ENCODE measurements around the gene THPO.

DNA sequence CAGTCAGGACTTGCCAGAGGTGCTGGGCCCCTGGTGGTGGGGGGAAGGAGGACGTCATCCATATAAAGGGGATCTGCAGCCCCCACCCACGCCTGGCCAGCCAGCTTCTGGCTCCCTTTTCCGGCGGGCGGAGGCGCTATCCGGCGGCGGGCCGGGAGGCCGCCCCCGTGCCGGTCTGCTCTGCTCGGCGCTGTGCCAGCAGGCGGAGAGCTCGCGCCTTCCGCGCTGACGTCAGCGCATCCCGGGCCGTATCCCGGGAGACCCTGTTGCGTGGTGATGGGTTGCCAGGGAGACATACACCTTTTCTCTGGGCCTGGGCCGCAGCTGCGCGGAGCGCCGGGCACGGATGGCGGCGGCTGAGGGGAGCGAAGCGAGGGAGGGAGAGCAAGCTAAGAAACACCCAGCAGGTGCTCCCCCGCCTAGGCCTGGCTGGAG, 39.5 kb downstream of the THPO start:
- TF ChIP-seq EZH2 (IDR thresholded peaks at IDR 0.05; ENCODE audit: borderline replicate concordance, low read depth, low read length, severe bottlenecking) (no peak), MYC (IDR thresholded peaks at IDR 0.05; ENCODE audit: low read depth, low read length) (no peak), POLR2A (IDR thresholded peaks at IDR 0.05; ENCODE audit: low read depth, low read length) (peak; percentile 27), JUN (IDR thresholded peaks at IDR 0.05; ENCODE audit: borderline replicate concordance, insufficient read depth, insufficient read length, low read depth) (no peak), POLR2AphosphoS5 (IDR thresholded peaks at IDR 0.05; ENCODE audit: insufficient read depth, low read depth, low read length) (peak; percentile 56), FOS (IDR thresholded peaks at IDR 0.05; ENCODE audit: borderline replicate concordance, insufficient read depth, low read length) (no peak)
- TF ChIP-seq, protein P1, sequence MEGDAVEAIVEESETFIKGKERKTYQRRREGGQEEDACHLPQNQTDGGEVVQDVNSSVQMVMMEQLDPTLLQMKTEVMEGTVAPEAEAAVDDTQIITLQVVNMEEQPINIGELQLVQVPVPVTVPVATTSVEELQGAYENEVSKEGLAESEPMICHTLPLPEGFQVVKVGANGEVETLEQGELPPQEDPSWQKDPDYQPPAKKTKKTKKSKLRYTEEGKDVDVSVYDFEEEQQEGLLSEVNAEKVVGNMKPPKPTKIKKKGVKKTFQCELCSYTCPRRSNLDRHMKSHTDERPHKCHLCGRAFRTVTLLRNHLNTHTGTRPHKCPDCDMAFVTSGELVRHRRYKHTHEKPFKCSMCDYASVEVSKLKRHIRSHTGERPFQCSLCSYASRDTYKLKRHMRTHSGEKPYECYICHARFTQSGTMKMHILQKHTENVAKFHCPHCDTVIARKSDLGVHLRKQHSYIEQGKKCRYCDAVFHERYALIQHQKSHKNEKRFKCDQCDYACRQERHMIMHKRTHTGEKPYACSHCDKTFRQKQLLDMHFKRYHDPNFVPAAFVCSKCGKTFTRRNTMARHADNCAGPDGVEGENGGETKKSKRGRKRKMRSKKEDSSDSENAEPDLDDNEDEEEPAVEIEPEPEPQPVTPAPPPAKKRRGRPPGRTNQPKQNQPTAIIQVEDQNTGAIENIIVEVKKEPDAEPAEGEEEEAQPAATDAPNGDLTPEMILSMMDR (IDR thresholded peaks at IDR 0.05; ENCODE audit: extremely low read depth in 1 of 2, insufficient read depth in 1 of 2, low read depth in 1 of 2, low read length in 2 of 2) = peak in 1 of 2 donors; percentile 28
- TF ChIP-seq, protein P2, sequence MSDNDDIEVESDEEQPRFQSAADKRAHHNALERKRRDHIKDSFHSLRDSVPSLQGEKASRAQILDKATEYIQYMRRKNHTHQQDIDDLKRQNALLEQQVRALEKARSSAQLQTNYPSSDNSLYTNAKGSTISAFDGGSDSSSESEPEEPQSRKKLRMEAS (IDR thresholded peaks at IDR 0.05; ENCODE audit: insufficient read depth, insufficient read length) = peak; percentile 40

Data from endothelial cell of umbilical vein (primary cell).